Hepatocyte (in vitro differentiated cells): ENCODE measurements around the gene NPIPB2.

ENCODE experiments used
- EZH2 ChIP-seq: fragments of 200-600 bp; sonication (generic); IDR thresholded peaks from 2 replicates; pipeline ENCODE4 v1.6.1; 2016; ENCODE audit warnings: antibody characterized with exemption, mild to moderate bottlenecking, borderline replicate concordance
- EZH2phosphoT487 ChIP-seq: fragments of 200-600 bp; sonication (generic); IDR thresholded peaks from one replicate; pipeline ENCODE4 v1.6.1; 2018; ENCODE audit warnings: antibody characterized with exemption, mild to moderate bottlenecking, low read depth, moderate library complexity; ENCODE audit not compliant: unreplicated experiment, severe bottlenecking
- TF ChIP-seq, protein P1 (sequence below): fragments of 200-600 bp; sonication (generic); IDR thresholded peaks from 2 replicates; pipeline ENCODE4 v1.5.1; 2016; ENCODE audit warnings: antibody characterized with exemption, mild to moderate bottlenecking; ENCODE audit not compliant: poor library complexity

DNA sequence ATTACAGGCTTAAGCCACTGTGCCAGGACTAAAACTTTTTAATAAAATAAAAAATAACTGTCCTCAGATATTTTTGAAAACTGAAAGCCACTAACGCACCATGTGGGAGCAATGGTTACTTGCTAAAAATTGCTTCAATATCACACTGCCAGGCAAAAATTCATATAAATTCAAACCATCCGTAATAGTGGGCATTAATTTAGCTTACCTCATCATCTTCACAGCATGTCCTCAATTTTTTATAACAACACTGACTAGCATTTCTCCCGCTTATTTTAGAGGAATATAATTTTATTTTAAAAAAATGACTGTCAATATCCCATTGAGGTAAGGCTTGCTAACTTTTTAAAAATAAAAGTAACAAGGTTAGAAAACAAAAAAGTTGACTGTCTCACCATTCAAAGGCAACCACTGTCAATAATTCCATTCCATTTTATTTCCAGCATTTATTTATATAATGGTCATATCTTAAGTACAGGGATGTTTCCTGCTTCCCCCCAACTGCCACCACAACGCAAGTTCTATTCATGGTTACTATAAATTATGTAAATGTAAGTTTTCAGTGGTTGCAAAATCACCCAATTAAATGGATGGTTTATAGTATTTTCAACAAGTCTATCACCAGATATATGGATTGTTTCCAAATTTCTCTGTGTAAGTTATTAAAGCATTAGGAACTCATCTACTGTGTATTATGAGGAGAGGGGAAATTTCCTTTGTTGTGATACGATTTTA lies 51.4 kb downstream of the NPIPB2 start:
- no peak for TF ChIP-seq EZH2phosphoT487
- TF ChIP-seq, protein P1, sequence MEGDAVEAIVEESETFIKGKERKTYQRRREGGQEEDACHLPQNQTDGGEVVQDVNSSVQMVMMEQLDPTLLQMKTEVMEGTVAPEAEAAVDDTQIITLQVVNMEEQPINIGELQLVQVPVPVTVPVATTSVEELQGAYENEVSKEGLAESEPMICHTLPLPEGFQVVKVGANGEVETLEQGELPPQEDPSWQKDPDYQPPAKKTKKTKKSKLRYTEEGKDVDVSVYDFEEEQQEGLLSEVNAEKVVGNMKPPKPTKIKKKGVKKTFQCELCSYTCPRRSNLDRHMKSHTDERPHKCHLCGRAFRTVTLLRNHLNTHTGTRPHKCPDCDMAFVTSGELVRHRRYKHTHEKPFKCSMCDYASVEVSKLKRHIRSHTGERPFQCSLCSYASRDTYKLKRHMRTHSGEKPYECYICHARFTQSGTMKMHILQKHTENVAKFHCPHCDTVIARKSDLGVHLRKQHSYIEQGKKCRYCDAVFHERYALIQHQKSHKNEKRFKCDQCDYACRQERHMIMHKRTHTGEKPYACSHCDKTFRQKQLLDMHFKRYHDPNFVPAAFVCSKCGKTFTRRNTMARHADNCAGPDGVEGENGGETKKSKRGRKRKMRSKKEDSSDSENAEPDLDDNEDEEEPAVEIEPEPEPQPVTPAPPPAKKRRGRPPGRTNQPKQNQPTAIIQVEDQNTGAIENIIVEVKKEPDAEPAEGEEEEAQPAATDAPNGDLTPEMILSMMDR: no peak
- TF ChIP-seq EZH2: no peak
